C4-2B (cell line): Measurements from ENCODE around the gene CUL2.

Experiments used
- CTCF ChIP-seq: fragments of 450-650 bp; conservative IDR thresholded peaks from 2 replicates; pipeline ENCODE4 v1.5.1; 2017; ENCODE audit warnings: mild to moderate bottlenecking
- ZFX ChIP-seq: fragments of 450-650 bp; IDR thresholded peaks from 2 replicates; pipeline ENCODE4 v1.6.1; 2017

GRCh38 chr10:34985823-34986222 lies 104.3 kb downstream of the CUL2 start:
- TF ChIP-seq CTCF = peak; percentile 48
- TF ChIP-seq ZFX = no peak
